WTC11 (cell line): ENCODE results near the gene POPDC3.

Experiments used
- CTCF ChIP-seq: fragments of 200-600 bp; IDR thresholded peaks from 2 replicates; pipeline ENCODE4 v1.8.0; 2022; ENCODE audit warnings: antibody characterized with exemption
- MAX ChIP-seq: sonication (generic); formaldehyde crosslinking; IDR thresholded peaks from 2 replicates; pipeline ENCODE4 v1.8.0; 2022; ENCODE audit warnings: mild to moderate bottlenecking, missing genetic modification reagents

- TF ChIP-seq MAX (no peak), CTCF (no peak)
These were observed 31.2 kb upstream of the POPDC3 start for GRCh38 chr6:105210932-105211531.
